ENCODE measurements around the gene NXN.
"Not testable (repeated sequence)": the region's sequence is repeated elsewhere in the genome, so short reads cannot be mapped to it uniquely, and the experiment has no call there.

NXN gene

GRCh38 chr17:773467-774312, 205.9 kb downstream of the NXN start:
- no peak for DNase-seq (ENCODE audit: low read depth in 3 of 3)

DNA sequence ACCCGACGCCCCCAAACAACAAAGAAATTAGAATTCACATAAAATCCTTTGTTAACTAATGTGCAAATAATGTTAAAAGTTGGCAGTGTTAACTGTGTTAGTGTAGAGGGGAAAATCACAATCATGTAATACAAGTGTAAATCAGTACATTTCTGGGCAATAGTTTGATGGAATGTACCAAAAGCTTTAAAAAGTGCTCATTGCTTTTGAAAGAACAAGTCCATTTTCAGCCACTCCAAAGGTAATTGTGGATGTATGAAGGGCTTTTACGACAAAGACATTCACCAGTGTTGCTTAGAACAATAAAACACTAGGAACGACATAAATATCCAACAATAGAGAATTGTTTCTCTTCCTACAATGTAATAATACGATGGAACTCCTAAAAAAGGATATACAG, 206.6 kb downstream of the NXN start:
- DNase-seq (ENCODE audit: low read depth in 3 of 3), result no peak

GRCh38 chr17:767076-767475, 212.5 kb downstream of the NXN start:
- DNase-seq (ENCODE audit: low read depth in 3 of 3), result no peak

DNA sequence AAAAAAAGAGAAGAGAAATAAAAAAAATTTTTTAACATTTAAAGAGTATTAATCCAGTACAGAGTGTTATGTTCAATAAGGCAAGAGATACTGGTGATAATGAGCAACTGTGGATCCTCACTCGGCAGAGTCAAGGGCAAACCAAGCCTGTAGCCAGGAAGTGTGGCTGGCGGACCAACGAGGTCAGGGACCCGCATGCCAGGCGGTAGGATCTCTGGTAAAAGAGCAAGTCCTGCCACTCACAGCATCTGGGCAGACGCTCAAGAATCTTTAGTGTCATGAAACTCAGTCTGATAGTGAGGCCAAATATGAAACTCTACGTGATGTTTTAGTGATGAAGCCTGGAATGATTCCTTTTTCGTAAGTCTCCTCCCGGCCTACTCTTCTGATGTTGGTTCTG, 219.2 kb downstream of the NXN start:
- no peak for DNase-seq (ENCODE audit: low read depth in 3 of 3)

- DNase-seq (ENCODE audit: low read depth in 3 of 3), result no peak
Measured at GRCh38 chr17:759964-760363, 219.6 kb downstream of the NXN start.

GRCh38 chr17:756010-756567, 223.5 kb downstream of the NXN start:
- not testable (repeated sequence) for DNase-seq (ENCODE audit: low read depth in 3 of 3)

GRCh38 chr17:755319-755961, 224.1 kb downstream of the NXN start:
- not testable (repeated sequence) for DNase-seq (ENCODE audit: low read depth in 3 of 3)

DNA sequence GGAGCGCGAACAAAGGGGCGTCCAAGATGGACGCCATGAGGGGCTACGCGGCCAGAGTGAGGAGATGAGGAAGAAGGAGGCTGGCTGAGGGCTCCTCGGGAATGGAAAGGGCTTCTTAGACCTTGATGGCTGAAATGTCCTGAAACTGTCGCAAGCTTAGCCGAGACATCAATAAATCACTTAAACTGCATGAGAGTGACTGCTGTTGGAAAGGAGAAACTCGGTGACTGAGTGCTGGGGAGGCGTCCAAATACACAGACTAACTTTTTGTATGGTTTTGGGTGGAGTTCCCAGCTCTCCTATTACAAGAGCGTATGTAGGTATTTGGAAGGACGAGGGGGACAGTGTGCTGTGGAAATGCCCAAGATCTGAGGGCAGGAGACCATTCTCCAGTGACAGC, 226.2 kb downstream of the NXN start:
- no peak for DNase-seq (ENCODE audit: low read depth in 3 of 3)

- DNase-seq (ENCODE audit: low read depth in 3 of 3), result peak in 1 of 3 experiments; percentile 22
Measured at GRCh38 chr17:752620-753219, 226.9 kb downstream of the NXN start.

- DNase-seq (ENCODE audit: low read depth in 3 of 3), result peak; percentile 94 to 98 (median 97)
Measured at GRCh38 chr17:752002-752619, 227.5 kb downstream of the NXN start, which contains the start of gene GEMIN4. Gene GEMIN4 (minus strand): TSS chr17:752264. CDS start chr17:752142, 122 bp downstream.

GRCh38 chr17:751269-752001, 228.1 kb downstream of the NXN start:
- DNase-seq (ENCODE audit: low read depth in 3 of 3), result peak in 2 of 3 experiments; percentile 14 to 38

DNA sequence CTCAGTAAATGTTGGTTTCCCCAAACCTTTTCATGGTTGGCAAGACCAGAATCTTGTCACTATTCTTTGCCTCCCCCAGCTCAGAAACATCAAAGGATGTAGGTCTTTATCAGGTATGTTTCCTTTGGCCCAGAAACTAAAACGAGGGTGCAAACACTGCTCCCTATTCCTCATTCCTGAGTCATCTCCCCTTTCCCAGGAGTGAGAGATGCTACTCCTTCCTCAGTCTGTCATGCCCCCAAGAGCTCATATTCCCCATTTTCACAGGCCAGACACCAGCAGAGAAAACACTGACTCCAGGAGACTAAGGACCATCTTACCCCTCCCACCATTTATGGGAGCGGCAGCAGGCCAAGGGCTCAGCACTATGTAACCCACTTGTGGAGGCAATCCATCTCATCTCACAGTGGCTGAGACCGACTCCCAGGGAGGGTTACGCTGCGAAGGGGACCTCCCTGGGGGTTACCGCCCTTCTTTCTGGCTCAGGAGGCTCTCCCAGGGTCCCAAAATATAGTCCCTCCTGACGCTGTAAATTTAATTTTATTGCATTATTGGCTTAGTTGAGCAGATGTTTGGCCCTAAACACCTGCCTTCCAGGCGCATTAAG, 229.0 kb downstream of the NXN start:
- DNase-seq (ENCODE audit: low read depth in 3 of 3), result no peak

DNA sequence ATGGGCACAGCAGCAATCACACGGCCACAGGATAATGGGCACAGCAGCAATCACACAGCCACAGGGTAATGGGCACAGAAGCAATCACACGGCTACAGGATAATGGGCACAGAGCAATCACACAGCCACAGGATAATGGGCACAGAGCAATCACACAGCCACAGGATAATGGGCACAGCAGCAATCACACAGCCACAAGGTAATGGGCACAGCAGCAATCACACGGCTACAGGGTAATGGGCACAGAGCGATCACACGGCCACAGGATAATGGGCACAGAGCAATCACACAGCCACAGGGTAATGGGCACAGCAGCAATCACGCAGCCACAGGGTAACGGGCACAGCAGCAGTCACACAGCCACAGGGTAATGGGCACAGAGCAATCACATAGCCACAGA, 230.2 kb downstream of the NXN start:
- not testable (repeated sequence) for DNase-seq (ENCODE audit: low read depth in 3 of 3)

Measured in stimulated activated CD4-positive, alpha-beta T cell treated with anti-CD3 and anti-CD28 coated beads, TNF-alpha, amount 100 ng/mL, for 24 hours (primary cell).